GM12878 (cell line): ENCODE measurements around the gene ZBTB16. TPM values are rescaled to one million over a fixed set of nuclear protein-coding genes. Genes with fewer than 3 reads are reported as not detected.

Experiments
- ATAC-seq: fragments of 200-7000 bp; cut with Tn5 transposase; 3 replicates; pipeline ENCODE4 v1.9.1; 2020; ENCODE audit warnings: mild to moderate bottlenecking, moderate library complexity
- BruUV-seq: library from RNA; stranded (reverse); fragments of 400-500 nt; replicated peaks from 2 replicates; lab custom pipeline; 2021; lab: Mats Ljungman, UMichigan
- CTCF ChIA-PET: fragments of 300-600 bp; sonication (Branson Sonifier 250); formaldehyde crosslinking; extraction: SDS; loops from one replicate; lab custom pipeline; 2021; ENCODE audit warnings: inconsistent platforms; lab: Yijun Ruan, JAX
- POLR2A ChIA-PET: fragments of 350-600 bp; formaldehyde crosslinking; extraction: SDS; loops from one replicate; lab custom pipeline; 2021; ENCODE audit warnings: inconsistent platforms; lab: Charles Lee
- RAD21 ChIA-PET: fragments of 300-600 bp; sonication (Branson Sonifier 250); formaldehyde crosslinking; loops from one replicate; lab custom pipeline; 2023; ENCODE audit warnings: antibody characterized with exemption; ENCODE audit not compliant: unreplicated experiment; lab: Charles Lee
- SMC1A ChIA-PET: fragments of 300-600 bp; sonication (Branson Sonifier 250); formaldehyde crosslinking; loops from one replicate; lab custom pipeline; 2023; ENCODE audit not compliant: unreplicated experiment, uncharacterized antibody; lab: Charles Lee
- DNase-seq: peaks from one replicate; pipeline ENCODE4 v3.0.0-alpha.2; 2011; ENCODE audit warnings: low read depth, low spot score
- FAIRE-seq: peaks from 3 replicates; lab custom pipeline; 2011; peaks lifted over from hg19 to GRCh38; lab: Jason Lieb, UNC
- H2AFZ ChIP-seq: 2 replicates; pipeline ENCODE4 v1.6.0; 2011; ENCODE audit warnings: low read depth, low read length, control low read depth; ENCODE audit not compliant: control insufficient read depth
- H3K27ac ChIP-seq: 2 replicates; pipeline ENCODE4 v1.5.1; 2011; ENCODE audit warnings: control low read depth; ENCODE audit not compliant: control insufficient read depth, insufficient read depth
- H3K27me3 ChIP-seq, 2 experiments: replicated peaks in 1 of 2; 2 replicates each; pipeline versions ENCODE4 v1.6.0 to v1.6.1; 2011; ENCODE audit warnings: low read length in 1 of 2; ENCODE audit not compliant: control insufficient read depth in 2 of 2, insufficient read depth in 2 of 2
- H3K36me3 ChIP-seq, 2 experiments: 2 replicates each; pipeline ENCODE4 v1.5.1; 2011; ENCODE audit warnings: low read length in 1 of 2; ENCODE audit not compliant: control insufficient read depth in 2 of 2, insufficient read depth in 2 of 2
- H3K4me1 ChIP-seq: 2 replicates; pipeline ENCODE4 v1.6.1; 2011; ENCODE audit warnings: mild to moderate bottlenecking, low read length, moderate library complexity, mixed read lengths; ENCODE audit not compliant: control insufficient read depth, insufficient read depth
- H3K4me2 ChIP-seq: 2 replicates; pipeline ENCODE4 v1.6.0; 2011; ENCODE audit warnings: control low read depth; ENCODE audit not compliant: control insufficient read depth, insufficient read depth
- H3K4me3 ChIP-seq: fragments of 200-600 bp; sonication (generic); 2 replicates; pipeline ENCODE4 v1.5.1; 2016
- H3K79me2 ChIP-seq: 2 replicates; pipeline ENCODE4 v1.6.0; 2011; ENCODE audit warnings: low read length; ENCODE audit not compliant: control insufficient read depth, insufficient read depth
- H3K9ac ChIP-seq: 2 replicates; pipeline ENCODE4 v1.8.0; 2011; ENCODE audit warnings: low read length, control low read depth, mixed read lengths; ENCODE audit not compliant: control insufficient read depth, insufficient read depth
- H3K9me3 ChIP-seq: replicated peaks from 3 replicates; pipeline ENCODE4 v1.5.1; 2011; ENCODE audit warnings: mild to moderate bottlenecking, low read length; ENCODE audit not compliant: control insufficient read depth, insufficient read depth
- H4K20me1 ChIP-seq: 2 replicates; pipeline ENCODE4 v1.6.0; 2011; ENCODE audit not compliant: control insufficient read depth, insufficient read depth
- IKZF2 ChIP-seq, 2 experiments: fragments of 450-650 bp; IDR thresholded peaks; 2 replicates each; pipeline ENCODE4 v1.6.1; 2017; ENCODE audit warnings: mild to moderate bottlenecking in 2 of 2, moderate library complexity in 2 of 2
- MEF2B ChIP-seq: fragments of 450-650 bp; IDR thresholded peaks from 2 replicates; pipeline ENCODE4 v1.6.1; 2018; ENCODE audit warnings: mild to moderate bottlenecking, moderate library complexity; ENCODE audit not compliant: partially characterized antibody, poor library complexity, severe bottlenecking
- NR2F1 ChIP-seq: fragments of 450-650 bp; conservative IDR thresholded peaks from 2 replicates; pipeline ENCODE4 v1.6.1; 2017; ENCODE audit warnings: mild to moderate bottlenecking
- POU2F2 ChIP-seq: IDR thresholded peaks from 3 replicates; pipeline ENCODE4 v1.6.1; 2011; ENCODE audit warnings: low read depth, mild to moderate bottlenecking, low read length, borderline replicate concordance
- SMC3 ChIP-seq: IDR thresholded peaks from 2 replicates; pipeline ENCODE4 v1.6.1; 2011; ENCODE audit warnings: low read length, improper control_type of control experiment, borderline replicate concordance
- TBL1XR1 ChIP-seq: IDR thresholded peaks from 2 replicates; pipeline ENCODE4 v1.6.1; 2012; ENCODE audit warnings: low read depth, low read length, improper control_type of control experiment
- ZNF622 ChIP-seq: fragments of 450-650 bp; IDR thresholded peaks from 2 replicates; pipeline ENCODE4 v1.6.1; 2017; ENCODE audit warnings: mild to moderate bottlenecking, inconsistent platforms
- ZSCAN29 ChIP-seq: fragments of 450-650 bp; IDR thresholded peaks from 2 replicates; pipeline ENCODE4 v1.6.1; 2017; ENCODE audit warnings: mild to moderate bottlenecking, moderate library complexity
- WGBS: methylation state at CpG from one replicate; pipeline ENCODE4 v1.1.6; 2016; ENCODE audit warnings: low lambda C conversion rate; ENCODE audit not compliant: insufficient replicate concordance, insufficient coverage; ENCODE audit errors: missing lambda C conversion rate; 5-methylcytosine and 5-hydroxymethylcytosine counted together
- in situ Hi-C: fragments of 300-500 bp; cut with MboI; formaldehyde crosslinking; loops from 9 replicates; pipeline ENCODE4 v1.14.3; 2018; ENCODE audit warnings: mixed read lengths
- intact Hi-C: fragments of 100-400 bp; cut with micrococcal nuclease; formaldehyde crosslinking; loops from one replicate; pipeline ENCODE4 v1.14.2; 2022; ENCODE audit not compliant: unreplicated experiment
- polyA plus RNA-seq, 11 experiments: library from polyadenylated mRNA; depleted of rRNA in 4 of 11; unstranded in 6 of 11; stranded (reverse) in 5 of 11; fragments of >200 nt; fragmentation: Nextera tagmentation in 4 of 11; fragmentation: Illumina TruSeq in 1 of 11; extraction: Ambion mirVana in 4 of 11; extraction: Trizol in 1 of 11; gene quantifications; 1 replicate in 1 of 11; 2 replicates in 10 of 11; pipeline versions ENCODE4 v1.2.1 to v1.2.3, GENCODE V29; 2011 to 2016; ENCODE audit warnings: inconsistent platforms in 2 of 11, missing spikeins in 2 of 11, low read depth in 1 of 11
- total RNA-seq, 4 experiments: library from RNA; depleted of rRNA in 3 of 4; stranded (reverse); fragments of >200 nt in 3 of 4; fragmentation: Illumina TruSeq in 1 of 4; extraction: Trizol in 1 of 4; gene quantifications; 2 replicates each; pipeline versions ENCODE4 v1.2.1 to v1.2.3, GENCODE V29; 2013 to 2021
- TF ChIP-seq, protein P1 (sequence below): IDR thresholded peaks from 2 replicates; pipeline ENCODE4 v1.6.1; 2011; ENCODE audit warnings: low read depth, mild to moderate bottlenecking, low read length, moderate library complexity, borderline replicate concordance; ENCODE audit errors: extremely low read depth

The ZBTB16 gene
- total and polyA plus RNA-seq, 10 of the 15 experiments (the other 5 are each of a cell fraction or from before 2014, with no cell fraction given), result 0.38 TPM; not detected in 9

DNA sequence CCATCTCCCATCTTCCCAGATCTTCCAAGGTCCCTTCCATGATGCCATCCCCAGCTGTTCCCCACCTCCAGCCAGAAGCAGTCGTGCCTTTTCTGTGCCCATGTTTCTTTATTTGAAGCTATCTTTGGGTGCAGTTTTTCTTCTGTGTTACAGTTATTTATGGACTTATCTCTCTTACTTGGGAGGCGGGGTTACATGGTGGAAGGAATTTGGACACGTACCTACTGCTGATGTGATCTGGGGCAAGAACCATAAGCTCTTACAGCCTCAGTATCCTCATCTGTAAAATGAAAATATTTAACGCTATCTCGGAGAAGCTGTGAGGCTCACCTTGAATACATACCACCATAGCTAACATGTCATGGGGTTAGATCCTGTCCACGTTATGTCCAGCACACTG is 98.9 kb downstream of the ZBTB16 start (continued):
- TF ChIP-seq, protein P1, sequence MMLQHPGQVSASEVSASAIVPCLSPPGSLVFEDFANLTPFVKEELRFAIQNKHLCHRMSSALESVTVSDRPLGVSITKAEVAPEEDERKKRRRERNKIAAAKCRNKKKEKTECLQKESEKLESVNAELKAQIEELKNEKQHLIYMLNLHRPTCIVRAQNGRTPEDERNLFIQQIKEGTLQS, result no peak
- TF ChIP-seq ZNF622 (no peak), NR2F1 (no peak)

DNA sequence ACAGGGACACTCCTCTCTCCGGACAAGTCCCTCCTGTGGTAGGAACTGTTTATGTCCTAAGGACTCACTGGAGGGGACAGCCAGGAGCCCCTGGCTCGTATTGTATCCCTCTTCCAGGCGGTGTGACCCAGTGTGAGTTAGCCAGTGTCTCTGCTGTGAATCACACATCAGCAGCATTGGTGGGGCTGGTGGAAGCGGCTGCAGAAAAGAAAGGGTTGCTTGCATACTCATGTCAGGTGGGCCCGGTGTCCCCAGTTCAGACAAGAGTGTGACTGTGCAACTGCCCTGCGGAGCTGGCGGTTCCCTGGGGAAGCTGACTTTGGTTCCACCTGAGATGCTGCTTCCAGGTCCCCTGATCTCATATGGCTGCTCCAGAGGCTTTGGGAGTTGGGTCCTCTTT is 99.4 kb downstream of the ZBTB16 start:
- H3K79me2 ChIP-seq, result no peaks in the 10 kb centered on the region
- TF ChIP-seq ZSCAN29 (no peak), TBL1XR1 (no peak)
- intact Hi-C loops, result no loop called here
- in situ Hi-C loops, result no loop called here
- no peak overlapping the region for H3K4me3 ChIP-seq
- H3K27ac ChIP-seq, result no peak overlapping the region
- no peaks in the 10 kb centered on the region for H4K20me1 ChIP-seq
- ChIA-PET POLR2A (no interaction called here), CTCF (interaction anchor here (1.6 kb wide), 1 partner anchor 12 kb away, joined by 3 read pairs; no protein-coding TSS in a partner anchor), SMC1A (no interaction called here), RAD21 (no interaction called here)
- no peaks in the 10 kb centered on the region; a peak in 2 of 4 replicates for H3K27me3 ChIP-seq
- H2AFZ ChIP-seq, result no peak overlapping the region
- H3K9me3 ChIP-seq, result no peaks in the 10 kb centered on the region
- no peak overlapping the region for H3K9ac ChIP-seq
- no peaks in the 10 kb centered on the region for H3K36me3 ChIP-seq
- DNase-seq (no peak), FAIRE-seq (no peak), ATAC-seq (no peak)
- H3K4me1 ChIP-seq, result peaks cover 6% of the 10 kb centered on the region; the same call in 1 of the 2 replicates
- BruUV-seq, result no TSS peak
- no peak overlapping the region for H3K4me2 ChIP-seq
- 61% methylated on average over 7 of the region's 7 CpGs for WGBS

DNA sequence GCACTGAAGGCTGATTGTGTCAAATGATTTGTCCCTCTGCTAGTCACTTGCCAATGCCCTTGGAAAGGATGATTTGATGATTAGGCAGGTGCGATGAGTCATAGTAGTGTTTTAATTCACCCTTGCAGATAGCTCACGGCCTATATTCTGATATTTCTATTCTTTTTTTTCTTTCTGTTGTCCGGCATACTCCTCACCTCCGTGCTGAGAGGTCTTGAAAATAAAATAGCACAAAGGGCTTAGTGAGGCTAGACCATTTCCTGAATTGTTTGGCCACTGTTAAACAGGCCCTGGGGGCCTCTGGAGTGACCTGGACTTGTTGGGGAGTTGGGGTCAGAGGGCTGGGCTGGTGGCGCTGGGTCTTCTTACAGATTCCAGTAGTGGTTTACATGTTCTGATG is 99.8 kb downstream of the ZBTB16 start:
- WGBS, result 27% methylated on average over 5 of the region's 5 CpGs
- no peak for TF ChIP-seq MEF2B
- no peak for TF ChIP-seq IKZF2 (IDR thresholded peaks at IDR 0.05)
- TF ChIP-seq SMC3, result no peak
- no peak for TF ChIP-seq POU2F2
- Histone ChIP-seq H3K36me3 (no peaks in the 10 kb centered on the region), H3K4me2 (no peak overlapping the region), H3K27me3 (no peaks in the 10 kb centered on the region; a peak in 2 of 4 replicates), H4K20me1 (no peaks in the 10 kb centered on the region), H3K9ac (no peak overlapping the region), H3K4me3 (no peak overlapping the region), H3K79me2 (no peaks in the 10 kb centered on the region), H3K9me3 (no peaks in the 10 kb centered on the region), H3K4me1 (peaks cover 6% of the 10 kb centered on the region; the same call in 1 of the 2 replicates), H2AFZ (no peak overlapping the region), H3K27ac (no peak overlapping the region)
- RAD21 ChIA-PET, result no interaction called here
- no peak for DNase-seq
- CTCF ChIA-PET, result interaction anchor here (1.6 kb wide), 1 partner anchor 11 kb away, joined by 3 read pairs; no protein-coding TSS in a partner anchor
- intact Hi-C loops, result no loop called here
- FAIRE-seq, result no peak
- POLR2A ChIA-PET, result no interaction called here
- in situ Hi-C loops, result no loop called here
- SMC1A ChIA-PET, result no interaction called here
- BruUV-seq, result no TSS peak
- ATAC-seq, result no peak
